Erythroblast (primary cell): ENCODE results near the gene AKAP11.

Source experiments
- GATA1 ChIP-seq: IDR thresholded peaks from 2 replicates; pipeline ENCODE4 v1.6.1; 2011; ENCODE audit warnings: low read depth, mild to moderate bottlenecking, control low read depth, low read length, moderate library complexity
- POLR2A ChIP-seq: IDR thresholded peaks from 2 replicates; pipeline ENCODE4 v1.6.1; 2011; ENCODE audit warnings: mild to moderate bottlenecking, low read length

- TF ChIP-seq POLR2A (no peak), GATA1 (no peak)
Observed at GRCh38 chr13:42276683-42277082, 4.7 kb downstream of the AKAP11 start.
